ENCODE data around the gene FTO.

DNA sequence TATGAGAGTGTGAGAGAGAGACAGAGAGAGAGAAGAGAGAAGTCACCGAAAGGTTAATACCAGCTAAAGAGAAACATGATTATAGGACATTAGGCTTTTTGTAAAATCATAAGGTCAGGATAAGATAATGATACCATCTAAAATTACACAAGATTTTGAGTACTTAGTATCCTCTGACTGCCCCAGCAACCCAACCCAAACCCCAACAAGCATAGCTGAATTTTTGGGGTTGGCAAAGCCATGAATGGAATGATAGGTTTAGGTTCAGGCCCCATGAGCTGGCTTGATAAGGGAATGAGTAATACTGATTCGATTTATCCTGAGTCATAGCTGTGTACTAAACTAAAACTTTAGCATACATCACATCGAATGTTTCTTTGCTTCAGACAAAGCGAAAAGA lies 323.1 kb downstream of the FTO start:
- TF ChIP-seq, protein P1, sequence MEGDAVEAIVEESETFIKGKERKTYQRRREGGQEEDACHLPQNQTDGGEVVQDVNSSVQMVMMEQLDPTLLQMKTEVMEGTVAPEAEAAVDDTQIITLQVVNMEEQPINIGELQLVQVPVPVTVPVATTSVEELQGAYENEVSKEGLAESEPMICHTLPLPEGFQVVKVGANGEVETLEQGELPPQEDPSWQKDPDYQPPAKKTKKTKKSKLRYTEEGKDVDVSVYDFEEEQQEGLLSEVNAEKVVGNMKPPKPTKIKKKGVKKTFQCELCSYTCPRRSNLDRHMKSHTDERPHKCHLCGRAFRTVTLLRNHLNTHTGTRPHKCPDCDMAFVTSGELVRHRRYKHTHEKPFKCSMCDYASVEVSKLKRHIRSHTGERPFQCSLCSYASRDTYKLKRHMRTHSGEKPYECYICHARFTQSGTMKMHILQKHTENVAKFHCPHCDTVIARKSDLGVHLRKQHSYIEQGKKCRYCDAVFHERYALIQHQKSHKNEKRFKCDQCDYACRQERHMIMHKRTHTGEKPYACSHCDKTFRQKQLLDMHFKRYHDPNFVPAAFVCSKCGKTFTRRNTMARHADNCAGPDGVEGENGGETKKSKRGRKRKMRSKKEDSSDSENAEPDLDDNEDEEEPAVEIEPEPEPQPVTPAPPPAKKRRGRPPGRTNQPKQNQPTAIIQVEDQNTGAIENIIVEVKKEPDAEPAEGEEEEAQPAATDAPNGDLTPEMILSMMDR (IDR thresholded peaks at IDR 0.05), result no peak
- TF ChIP-seq POLR2A (IDR thresholded peaks at IDR 0.05), result no peak

Data from adrenal gland (tissue), 5 donors.